ENCODE measurements around the gene XXYLT1. TPM values are rescaled to one million over a fixed set of nuclear protein-coding genes. Genes with fewer than 3 reads are reported as not detected.

Gene XXYLT1
- polyA plus RNA-seq, 2 of the 4 experiments (the other 2 are of a cell fraction): 11.9 to 12.0 TPM

GRCh38 chr3:195208183-195208582 lies 62.8 kb downstream of the XXYLT1 start (continued):
- TF ChIP-seq CBX8 (IDR thresholded peaks at IDR 0.05) (no peak), ELK1 (IDR thresholded peaks at IDR 0.05; ENCODE audit: low read depth, low read length) (no peak), CBX2 (IDR thresholded peaks at IDR 0.05; ENCODE audit: borderline replicate concordance, low read depth) (no peak)

GRCh38 chr3:195207731-195208130 lies 63.2 kb downstream of the XXYLT1 start:
- WGBS (ENCODE audit: missing lambda C conversion rate): 95% methylated on average over 3 of the region's 3 CpGs
- ChIA-PET CTCF (interaction anchor here (1.2 kb wide), 1 partner anchor 9 kb away, joined by 3 read pairs; no protein-coding TSS in a partner anchor), POLR2A (no interaction called here)
- TF ChIP-seq ZC3H11A (IDR thresholded peaks at IDR 0.05): no peak
- no peak for TF ChIP-seq CBX8 (IDR thresholded peaks at IDR 0.05)
- TF ChIP-seq HOXB13 (CRISPR knock-in tag; IDR thresholded peaks at IDR 0.05; ENCODE audit: low read depth): no peak
- TF ChIP-seq JUN (IDR thresholded peaks at IDR 0.05): no peak
- no peak for TF ChIP-seq MYC (IDR thresholded peaks at IDR 0.05; ENCODE audit: borderline replicate concordance, low read length)
- no peak for TF ChIP-seq RCOR1 (IDR thresholded peaks at IDR 0.05; ENCODE audit: low read depth, low read length)
- no peak for TF ChIP-seq RAD21 (conservative IDR thresholded peaks at IDR 0.05 in 1 of 2, IDR thresholded peaks at IDR 0.05 in 1 of 2)
- no peak for TF ChIP-seq ESRRA (IDR thresholded peaks at IDR 0.05; ENCODE audit: borderline replicate concordance, low read length)
- TF ChIP-seq FOSL2 (IDR thresholded peaks at IDR 0.05): no peak
- TF ChIP-seq FOSL2 (CRISPR knock-in tag; IDR thresholded peaks at IDR 0.05): no peak
- TF ChIP-seq HDAC2 (IDR thresholded peaks at IDR 0.05): no peak
- no peak for TF ChIP-seq MAX (IDR thresholded peaks at IDR 0.05)
- TF ChIP-seq SMC3 (IDR thresholded peaks at IDR 0.05): no peak
- no peak for TF ChIP-seq RFX5 (IDR thresholded peaks at IDR 0.05)
- no peak for TF ChIP-seq EHMT2 (IDR thresholded peaks at IDR 0.05; ENCODE audit: low read depth)
- H3K4me2 ChIP-seq: no peak overlapping the region
- peaks cover 13% of the 10 kb centered on the region for H3K4me1 ChIP-seq
- no peak overlapping the region for H3K4me3 ChIP-seq
- no peak overlapping the region for H3K27ac ChIP-seq
- DNase-seq (ENCODE audit: low read depth in 1 of 2, low spot score in 1 of 2): no peak
- no peaks in the 10 kb centered on the region for H3K9me3 ChIP-seq
- FAIRE-seq: no peak
- ATAC-seq: no peak

- ATAC-seq (no peak), DNase-seq (ENCODE audit: low read depth in 1 of 2, low spot score in 1 of 2) (no peak), FAIRE-seq (no peak)
- Histone ChIP-seq H3K9me3 (no peaks in the 10 kb centered on the region), H3K4me3 (no peak overlapping the region), H3K4me1 (peaks cover 13% of the 10 kb centered on the region), H3K27ac (no peak overlapping the region), H3K4me2 (no peak overlapping the region)
- 93% methylated on average over 6 of the region's 9 CpGs for WGBS (ENCODE audit: missing lambda C conversion rate)
- ChIA-PET POLR2A (no interaction called here), CTCF (interaction anchor here (1.2 kb wide), 1 partner anchor 8 kb away, joined by 3 read pairs; no protein-coding TSS in a partner anchor)
- no peak for TF ChIP-seq SREBF2 (IDR thresholded peaks at IDR 0.05)
- no peak for TF ChIP-seq MYC (IDR thresholded peaks at IDR 0.05; ENCODE audit: borderline replicate concordance, low read length)
- no peak for TF ChIP-seq REST (IDR thresholded peaks at IDR 0.05)
- TF ChIP-seq PHF8 (IDR thresholded peaks at IDR 0.05; ENCODE audit: borderline replicate concordance, low read depth): no peak
- TF ChIP-seq MAZ (IDR thresholded peaks at IDR 0.05; ENCODE audit: borderline replicate concordance, low read depth, low read length): no peak
- no peak for TF ChIP-seq CTCF (IDR thresholded peaks at IDR 0.05)
- no peak for TF ChIP-seq JUNB (IDR thresholded peaks at IDR 0.05)
- TF ChIP-seq EHF (CRISPR knock-in tag; IDR thresholded peaks at IDR 0.05): no peak
- no peak for TF ChIP-seq HOXB13 (CRISPR knock-in tag; IDR thresholded peaks at IDR 0.05; ENCODE audit: low read depth)
- no peak for TF ChIP-seq ELK1 (IDR thresholded peaks at IDR 0.05; ENCODE audit: low read depth, low read length)
- no peak for TF ChIP-seq HDAC2 (IDR thresholded peaks at IDR 0.05)
- TF ChIP-seq ZC3H11A (IDR thresholded peaks at IDR 0.05): no peak
- no peak for TF ChIP-seq ZNF302 (CRISPR knock-in tag; IDR thresholded peaks at IDR 0.05)
- no peak for TF ChIP-seq ESRRA (IDR thresholded peaks at IDR 0.05; ENCODE audit: borderline replicate concordance, low read length)
- TF ChIP-seq CBX8 (IDR thresholded peaks at IDR 0.05): no peak
- TF ChIP-seq CBX2 (IDR thresholded peaks at IDR 0.05; ENCODE audit: borderline replicate concordance, low read depth): no peak
- no peak for TF ChIP-seq CEBPB (IDR thresholded peaks at IDR 0.05)
- TF ChIP-seq HOXB5 (CRISPR knock-in tag; IDR thresholded peaks at IDR 0.05): no peak
- TF ChIP-seq TFCP2L1 (CRISPR knock-in tag; IDR thresholded peaks at IDR 0.05): no peak
Observed at GRCh38 chr3:195207056-195207455, 63.9 kb downstream of the XXYLT1 start.

Data from A549 (cell line).